ENCODE data around the gene LHX1.

LHX1 gene

GRCh38 chr17:36945959-36946725, 8.9 kb downstream of the LHX1 start:
- no peak for DNase-seq (ENCODE audit: low spot score)
- no peak for TF ChIP-seq CTCF (IDR thresholded peaks at IDR 0.05; ENCODE audit: borderline replicate concordance, control extremely low read depth, extremely low read depth, insufficient read depth, missing control alignments)
- in situ Hi-C loops (cut with MboI; ENCODE audit: low sequenced_read_pairs, unreplicated experiment): no loop called here

- in situ Hi-C loops (cut with MboI; ENCODE audit: low sequenced_read_pairs, unreplicated experiment): no loop called here
- DNase-seq (ENCODE audit: low spot score): no peak
- no peak for TF ChIP-seq CTCF (IDR thresholded peaks at IDR 0.05; ENCODE audit: borderline replicate concordance, control extremely low read depth, extremely low read depth, insufficient read depth, missing control alignments)
These were observed 9.4 kb downstream of the LHX1 start for GRCh38 chr17:36946726-36947091.

- DNase-seq (ENCODE audit: low spot score): no peak
- in situ Hi-C loops (cut with MboI; ENCODE audit: low sequenced_read_pairs, unreplicated experiment): no loop called here
- no peak for TF ChIP-seq CTCF (IDR thresholded peaks at IDR 0.05; ENCODE audit: borderline replicate concordance, control extremely low read depth, extremely low read depth, insufficient read depth, missing control alignments)
These were observed 10.8 kb downstream of the LHX1 start for GRCh38 chr17:36947922-36948716.

- peak; percentile 99 for DNase-seq (ENCODE audit: low spot score)
- TF ChIP-seq CTCF (IDR thresholded peaks at IDR 0.05; ENCODE audit: borderline replicate concordance, control extremely low read depth, extremely low read depth, insufficient read depth, missing control alignments): no peak
- in situ Hi-C loops (cut with MboI; ENCODE audit: low sequenced_read_pairs, unreplicated experiment): no loop called here
These were observed 11.6 kb downstream of the LHX1 start, which contains the start of gene AATF for GRCh38 chr17:36948717-36949460. Gene AATF, plus strand, starts transcription at chr17:36948954. Its CDS starts 172 bp downstream, at chr17:36949126.

GRCh38 chr17:36949461-36949927, 12.2 kb downstream of the LHX1 start:
- in situ Hi-C loops (cut with MboI; ENCODE audit: low sequenced_read_pairs, unreplicated experiment): no loop called here
- no peak for TF ChIP-seq CTCF (IDR thresholded peaks at IDR 0.05; ENCODE audit: borderline replicate concordance, control extremely low read depth, extremely low read depth, insufficient read depth, missing control alignments)
- DNase-seq (ENCODE audit: low spot score): no peak

GRCh38 chr17:36950027-36950426, 12.8 kb downstream of the LHX1 start:
- DNase-seq (ENCODE audit: low spot score): no peak
- in situ Hi-C loops (cut with MboI; ENCODE audit: low sequenced_read_pairs, unreplicated experiment): no loop called here
- no peak for TF ChIP-seq CTCF (IDR thresholded peaks at IDR 0.05; ENCODE audit: borderline replicate concordance, control extremely low read depth, extremely low read depth, insufficient read depth, missing control alignments)
